ENCODE measurements around the gene KAT2A.

The KAT2A gene

DNA sequence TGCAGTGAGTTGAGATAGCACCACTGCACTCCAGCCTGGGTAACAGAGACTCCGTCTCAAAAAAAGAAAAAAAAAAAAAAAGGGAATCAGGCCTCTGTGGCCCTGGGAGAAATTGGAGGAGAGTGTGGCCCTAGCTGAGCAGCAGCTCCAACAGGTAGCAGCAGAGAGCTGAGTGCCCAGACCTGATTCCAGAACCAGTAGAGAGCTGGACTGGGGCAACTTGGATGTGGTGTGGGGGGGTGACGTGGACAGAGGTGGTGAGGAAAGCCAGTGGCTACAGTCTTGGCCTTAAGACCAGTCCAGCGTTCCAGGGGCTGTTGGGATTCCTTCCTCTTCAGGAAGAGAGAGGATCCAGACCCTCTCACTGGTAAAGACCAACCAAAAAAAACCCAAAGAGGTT, 3.1 kb upstream of the KAT2A start:
- no peak overlapping the region for H3K4me3 ChIP-seq (ENCODE audit: insufficient read depth, low read length, poor library complexity, severe bottlenecking)
- H3K79me2 ChIP-seq (ENCODE audit: insufficient read depth, low read length), result no peaks in the 10 kb centered on the region
- H2AFZ ChIP-seq (ENCODE audit: low read depth, low read length, severe bottlenecking), result no peak overlapping the region
- no peaks in the 10 kb centered on the region for H4K20me1 ChIP-seq (ENCODE audit: low read depth, low read length)
- 0 out of 2 replicates have a peak, but pooled peaks cover 7% of the 10 kb centered on the region for H3F3A ChIP-seq (ENCODE audit: insufficient read depth)
- H3K9me3 ChIP-seq (ENCODE audit: insufficient read depth, low read length), result no peaks in the 10 kb centered on the region
- no peak overlapping the region for H3K9ac ChIP-seq (ENCODE audit: low read length)
- H3K27me3 ChIP-seq (ENCODE audit: low read length), result no peaks in the 10 kb centered on the region
- peaks cover 14% of the 10 kb centered on the region for H3K36me3 ChIP-seq (ENCODE audit: low read length)
- no peaks in the 10 kb centered on the region for H3K9me2 ChIP-seq (replicated peaks; ENCODE audit: insufficient read depth, low read length)
- no peak overlapping the region for H3K27ac ChIP-seq (ENCODE audit: low read depth, low read length)
- no peak for TF ChIP-seq EZH2phosphoT487 (conservative IDR thresholded peaks at IDR 0.05; ENCODE audit: low read length)
- TF ChIP-seq, protein P1, sequence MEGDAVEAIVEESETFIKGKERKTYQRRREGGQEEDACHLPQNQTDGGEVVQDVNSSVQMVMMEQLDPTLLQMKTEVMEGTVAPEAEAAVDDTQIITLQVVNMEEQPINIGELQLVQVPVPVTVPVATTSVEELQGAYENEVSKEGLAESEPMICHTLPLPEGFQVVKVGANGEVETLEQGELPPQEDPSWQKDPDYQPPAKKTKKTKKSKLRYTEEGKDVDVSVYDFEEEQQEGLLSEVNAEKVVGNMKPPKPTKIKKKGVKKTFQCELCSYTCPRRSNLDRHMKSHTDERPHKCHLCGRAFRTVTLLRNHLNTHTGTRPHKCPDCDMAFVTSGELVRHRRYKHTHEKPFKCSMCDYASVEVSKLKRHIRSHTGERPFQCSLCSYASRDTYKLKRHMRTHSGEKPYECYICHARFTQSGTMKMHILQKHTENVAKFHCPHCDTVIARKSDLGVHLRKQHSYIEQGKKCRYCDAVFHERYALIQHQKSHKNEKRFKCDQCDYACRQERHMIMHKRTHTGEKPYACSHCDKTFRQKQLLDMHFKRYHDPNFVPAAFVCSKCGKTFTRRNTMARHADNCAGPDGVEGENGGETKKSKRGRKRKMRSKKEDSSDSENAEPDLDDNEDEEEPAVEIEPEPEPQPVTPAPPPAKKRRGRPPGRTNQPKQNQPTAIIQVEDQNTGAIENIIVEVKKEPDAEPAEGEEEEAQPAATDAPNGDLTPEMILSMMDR (IDR thresholded peaks at IDR 0.05; ENCODE audit: insufficient read depth, low read length, poor library complexity, severe bottlenecking), result no peak
- no peak overlapping the region for H3K4me2 ChIP-seq (ENCODE audit: low read depth, low read length, poor library complexity, severe bottlenecking)

DNA sequence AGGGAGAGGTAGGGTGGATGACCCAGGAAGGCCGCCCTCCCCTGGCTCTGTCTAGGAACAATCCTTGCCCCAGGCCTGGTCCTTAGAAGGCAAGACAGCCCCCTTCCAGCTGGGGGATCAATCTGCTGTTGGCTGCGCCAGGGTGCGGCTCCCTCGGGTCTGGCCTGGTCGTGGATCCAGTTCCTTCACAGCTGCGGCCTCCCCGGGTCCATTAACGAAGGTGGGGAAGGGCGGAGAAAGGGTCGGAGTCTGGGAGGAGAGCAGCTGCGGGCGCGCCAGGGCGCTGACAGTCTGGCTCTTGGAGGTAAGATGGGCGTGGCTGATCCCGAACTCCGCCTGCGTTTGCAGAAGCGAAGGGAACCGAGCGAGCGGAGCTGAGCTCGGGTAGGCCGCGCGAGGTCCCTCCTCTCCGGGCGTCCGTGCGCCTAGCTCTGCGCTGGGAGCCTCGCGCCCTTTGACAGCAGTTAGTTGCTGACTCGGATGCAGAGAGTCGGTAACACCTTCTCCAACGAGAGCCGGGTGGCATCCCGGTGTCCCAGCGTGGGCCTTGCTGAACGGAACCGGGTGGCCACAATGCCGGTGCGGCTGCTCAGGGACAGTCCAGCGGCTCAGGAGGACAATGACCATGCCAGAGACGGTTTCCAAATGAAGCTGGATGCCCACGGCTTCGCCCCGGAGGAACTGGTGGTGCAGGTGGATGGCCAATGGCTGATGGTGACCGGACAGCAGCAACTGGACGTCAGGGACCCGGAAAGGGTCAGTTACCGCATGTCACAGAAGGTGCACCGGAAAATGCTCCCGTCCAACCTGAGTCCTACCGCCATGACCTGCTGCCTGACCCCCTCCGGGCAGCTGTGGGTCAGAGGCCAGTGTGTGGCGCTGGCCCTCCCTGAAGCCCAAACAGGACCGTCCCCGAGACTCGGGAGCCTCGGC, 1.5 kb upstream of the KAT2A start, which contains the start of gene HSPB9:
Gene HSPB9 (plus strand): TSS at position 434 of the 933 bp plus-strand sequence. CDS start 47 bp downstream, at position 481.
- Histone ChIP-seq H3K27me3 (ENCODE audit: low read length) (no peaks in the 10 kb centered on the region), H3K4me3 (ENCODE audit: insufficient read depth, low read length, poor library complexity, severe bottlenecking) (no peak within 1 kb of the TSS), H3K79me2 (ENCODE audit: insufficient read depth, low read length) (no peaks in the 10 kb centered on the region), H4K20me1 (ENCODE audit: low read depth, low read length) (no peaks in the 10 kb centered on the region), H3K9me2 (replicated peaks; ENCODE audit: insufficient read depth, low read length) (no peaks in the 10 kb centered on the region), H3K36me3 (ENCODE audit: low read length) (peaks cover 12% of the 10 kb centered on the region), H3K27ac (ENCODE audit: low read depth, low read length) (no peak within 1 kb of the TSS), H3K4me2 (ENCODE audit: low read depth, low read length, poor library complexity, severe bottlenecking) (peak within 1 kb of the TSS; percentile 75), H3K9ac (ENCODE audit: low read length) (no peak within 1 kb of the TSS), H2AFZ (ENCODE audit: low read depth, low read length, severe bottlenecking) (no peak within 1 kb of the TSS), H3F3A (ENCODE audit: insufficient read depth) (0 out of 2 replicates have a peak, but pooled peaks cover 7% of the 10 kb centered on the region), H3K9me3 (ENCODE audit: insufficient read depth, low read length) (no peaks in the 10 kb centered on the region)
- TF ChIP-seq, protein P1 (IDR thresholded peaks at IDR 0.05; ENCODE audit: insufficient read depth, low read length, poor library complexity, severe bottlenecking), result no peak
- TF ChIP-seq EZH2phosphoT487 (conservative IDR thresholded peaks at IDR 0.05; ENCODE audit: low read length), result no peak

DNA sequence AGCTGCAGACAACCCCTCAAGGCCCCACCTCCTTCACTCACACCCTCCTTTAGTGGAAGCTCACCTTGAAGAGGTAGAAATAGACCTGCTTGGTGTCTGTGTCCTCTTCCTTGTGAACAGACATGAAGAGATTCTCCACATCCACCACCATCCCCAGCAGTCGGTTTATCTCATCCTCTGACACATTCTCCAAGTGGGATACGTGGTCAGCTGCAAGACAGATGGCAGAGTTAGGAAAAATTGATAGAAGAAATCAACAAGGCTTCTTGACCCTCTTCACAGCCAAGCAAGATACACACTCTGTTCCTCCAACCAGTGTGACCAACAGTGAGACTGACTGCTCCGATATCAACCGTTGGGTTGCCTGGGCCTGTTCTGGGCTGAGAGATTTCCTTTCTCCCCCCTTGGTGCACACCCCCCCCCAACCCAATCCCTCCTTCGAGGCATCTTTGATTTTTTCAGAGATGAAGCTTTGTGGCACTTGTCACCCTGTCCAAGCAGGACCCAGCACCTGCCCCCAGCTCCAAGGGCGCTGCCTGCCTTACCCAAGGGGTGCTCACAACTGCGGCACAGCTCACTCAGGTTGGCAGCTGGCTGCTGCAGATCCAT, 902 bp downstream of the KAT2A start:
- no peaks in the 10 kb centered on the region for H3K9me2 ChIP-seq (replicated peaks; ENCODE audit: insufficient read depth, low read length)
- peaks cover 14% of the 10 kb centered on the region for H3F3A ChIP-seq (ENCODE audit: insufficient read depth)
- no peaks in the 10 kb centered on the region for H3K36me3 ChIP-seq (ENCODE audit: low read length)
- H3K27me3 ChIP-seq (ENCODE audit: low read length), result no peaks in the 10 kb centered on the region
- no peaks in the 10 kb centered on the region for H4K20me1 ChIP-seq (ENCODE audit: low read depth, low read length)
- H3K4me3 ChIP-seq (ENCODE audit: insufficient read depth, low read length, poor library complexity, severe bottlenecking), result peak overlapping the region; percentile 74
- H3K9me3 ChIP-seq (ENCODE audit: insufficient read depth, low read length), result no peaks in the 10 kb centered on the region
- H3K79me2 ChIP-seq (ENCODE audit: insufficient read depth, low read length), result no peaks in the 10 kb centered on the region
- TF ChIP-seq EZH2phosphoT487 (conservative IDR thresholded peaks at IDR 0.05; ENCODE audit: low read length), result no peak
- TF ChIP-seq, protein P1 (IDR thresholded peaks at IDR 0.05; ENCODE audit: insufficient read depth, low read length, poor library complexity, severe bottlenecking), result no peak
- H3K27ac ChIP-seq (ENCODE audit: low read depth, low read length), result peak overlapping the region; percentile 11; the same call in 1 of the 2 replicates
- peak overlapping the region; percentile 81 for H3K9ac ChIP-seq (ENCODE audit: low read length)
- peak overlapping the region; percentile 75 for H3K4me2 ChIP-seq (ENCODE audit: low read depth, low read length, poor library complexity, severe bottlenecking)
- H2AFZ ChIP-seq (ENCODE audit: low read depth, low read length, severe bottlenecking), result peak overlapping the region; percentile 70
